Duodenal mucosa (tissue), 2 donors: ENCODE results near the gene MYO1B.

Experiments used
- H3K27ac ChIP-seq: one replicate; pipeline ENCODE4 v1.7.0; 2013; ENCODE audit warnings: low read depth, low read length
- H3K27me3 ChIP-seq, 2 donors: one replicate each; pipeline ENCODE4 v1.7.0; 2013; ENCODE audit warnings: low read length in 2 of 2, control low read depth in 1 of 2; ENCODE audit not compliant: insufficient read depth in 2 of 2, control insufficient read depth in 1 of 2
- H3K36me3 ChIP-seq, 2 donors: one replicate each; pipeline ENCODE4 v1.7.0; 2013; ENCODE audit warnings: low read length in 2 of 2, control low read depth in 1 of 2; ENCODE audit not compliant: insufficient read depth in 2 of 2, control insufficient read depth in 1 of 2
- H3K4me1 ChIP-seq, 2 donors: one replicate each; pipeline ENCODE4 v1.7.0; 2013; ENCODE audit warnings: low read length in 2 of 2, control low read depth in 1 of 2; ENCODE audit not compliant: insufficient read depth in 2 of 2, control insufficient read depth in 1 of 2
- H3K4me3 ChIP-seq, 2 donors: one replicate each; pipeline ENCODE4 v1.7.0; 2013; ENCODE audit warnings: low read length in 2 of 2, low read depth in 1 of 2
- H3K9ac ChIP-seq, 2 donors: one replicate each; pipeline ENCODE4 v1.7.0; 2013; ENCODE audit warnings: low read length in 2 of 2, low read depth in 1 of 2
- H3K9me3 ChIP-seq, 2 donors: one replicate each; pipeline ENCODE4 v1.7.0; 2013; ENCODE audit warnings: low read length in 2 of 2, control low read depth in 1 of 2; ENCODE audit not compliant: control insufficient read depth in 1 of 2

The MYO1B gene

GRCh38 chr2:191255271-191255670, 10.1 kb downstream of the MYO1B start:
- no peak overlapping the region for H3K27ac ChIP-seq

DNA sequence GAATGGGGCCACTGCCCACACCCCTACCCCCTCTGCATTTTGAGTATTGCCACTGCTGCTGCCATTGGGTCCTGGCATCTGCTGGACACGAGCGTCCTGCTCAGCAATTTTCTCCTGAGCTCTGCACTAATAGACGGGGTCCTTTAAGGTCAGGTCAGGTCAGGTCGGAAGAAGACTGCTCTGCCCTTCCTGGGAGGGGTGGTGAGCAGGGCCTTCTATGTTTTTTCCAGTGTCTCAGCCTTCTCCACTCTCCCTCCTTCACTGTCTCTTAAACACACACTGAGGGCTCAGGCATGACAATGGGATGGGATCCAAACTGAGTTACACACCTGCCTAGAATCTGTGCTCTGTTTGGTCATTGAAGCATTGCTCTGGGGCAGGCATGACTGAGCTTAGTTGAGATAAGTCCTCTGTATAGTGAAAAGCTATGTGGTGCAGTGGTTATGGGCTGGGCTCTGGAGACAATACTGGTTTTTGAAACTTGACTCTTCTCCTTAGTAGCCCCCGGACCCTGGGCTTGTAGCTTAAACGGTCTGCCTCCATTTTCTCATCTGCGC, 10.6 kb downstream of the MYO1B start:
- Histone ChIP-seq H3K9ac (no peak overlapping the region), H3K9me3 (no peaks in the 10 kb centered on the region), H3K36me3 (no peaks in the 10 kb centered on the region), H3K27me3 (no peaks in the 10 kb centered on the region), H3K27ac (no peak overlapping the region), H3K4me3 (no peak overlapping the region), H3K4me1 (no peaks in the 10 kb centered on the region)

More at GRCh38 chr2:191255271-191255670, 10.1 kb downstream of the MYO1B start:
- Histone ChIP-seq H3K36me3 (no peaks in the 10 kb centered on the region), H3K4me1 (no peaks in the 10 kb centered on the region), H3K4me3 (no peak overlapping the region), H3K27me3 (no peaks in the 10 kb centered on the region), H3K9ac (no peak overlapping the region), H3K9me3 (no peaks in the 10 kb centered on the region)

DNA sequence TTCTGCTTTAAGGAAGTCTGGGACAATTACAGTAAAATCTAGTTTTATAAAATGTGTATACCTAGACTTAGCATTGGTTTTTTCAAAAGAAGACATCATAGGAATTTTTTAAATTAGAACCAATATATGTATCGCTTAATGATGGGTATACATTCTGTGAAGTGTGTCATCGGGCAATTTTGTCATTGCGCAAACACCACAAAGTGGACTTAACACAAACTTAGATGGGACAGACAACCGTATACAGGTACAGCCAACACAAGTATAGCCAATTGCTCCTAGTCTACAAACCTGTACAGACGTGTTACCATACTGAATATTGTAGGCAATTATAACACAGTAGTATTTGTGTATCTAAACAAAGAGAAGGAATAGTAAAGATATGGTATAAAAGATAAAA, 12.7 kb downstream of the MYO1B start:
- H3K27me3 ChIP-seq, result no peaks in the 10 kb centered on the region
- H3K9ac ChIP-seq, result no peak overlapping the region
- no peaks in the 10 kb centered on the region for H3K9me3 ChIP-seq
- H3K4me3 ChIP-seq, result no peak overlapping the region
- H3K36me3 ChIP-seq, result no peaks in the 10 kb centered on the region
- no peaks in the 10 kb centered on the region for H3K4me1 ChIP-seq
- no peak overlapping the region for H3K27ac ChIP-seq

- Histone ChIP-seq H3K27me3 (no peaks in the 10 kb centered on the region), H3K27ac (no peak overlapping the region), H3K4me3 (no peak overlapping the region), H3K9ac (no peak overlapping the region), H3K36me3 (no peaks in the 10 kb centered on the region), H3K4me1 (no peaks in the 10 kb centered on the region), H3K9me3 (no peaks in the 10 kb centered on the region)
These were observed 13.8 kb downstream of the MYO1B start for GRCh38 chr2:191258996-191259395.

DNA sequence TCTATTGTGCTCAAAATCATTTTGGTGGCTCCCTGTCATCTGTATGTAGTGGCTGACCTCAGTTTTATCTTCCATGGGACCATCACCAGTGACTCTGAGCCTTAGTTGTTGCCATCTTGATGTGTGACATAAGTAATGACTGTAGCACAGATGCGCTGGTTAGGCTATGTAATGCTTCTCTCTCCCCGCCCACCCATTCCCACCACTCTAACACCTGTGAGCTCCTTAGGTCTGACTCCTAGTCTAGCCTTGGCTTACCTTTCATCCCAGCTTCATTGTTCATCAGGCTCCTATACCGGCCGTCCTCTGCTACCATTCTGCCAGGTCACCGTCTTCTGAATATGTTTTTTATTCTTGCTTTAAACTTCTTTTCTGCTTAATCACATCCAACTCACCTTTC, 17.2 kb downstream of the MYO1B start:
- Histone ChIP-seq H3K9ac (no peak overlapping the region), H3K27ac (no peak overlapping the region), H3K9me3 (no peaks in the 10 kb centered on the region), H3K36me3 (no peaks in the 10 kb centered on the region), H3K4me1 (peaks cover 0 to 3% of the 10 kb centered on the region in 2 donors), H3K27me3 (no peaks in the 10 kb centered on the region), H3K4me3 (no peak overlapping the region)

GRCh38 chr2:191263050-191263449, 17.8 kb downstream of the MYO1B start:
- Histone ChIP-seq H3K27me3 (no peaks in the 10 kb centered on the region), H3K36me3 (no peaks in the 10 kb centered on the region), H3K27ac (no peak overlapping the region), H3K4me3 (no peak overlapping the region), H3K9ac (no peak overlapping the region), H3K9me3 (no peaks in the 10 kb centered on the region), H3K4me1 (peaks cover 0 to 3% of the 10 kb centered on the region in 2 donors)

DNA sequence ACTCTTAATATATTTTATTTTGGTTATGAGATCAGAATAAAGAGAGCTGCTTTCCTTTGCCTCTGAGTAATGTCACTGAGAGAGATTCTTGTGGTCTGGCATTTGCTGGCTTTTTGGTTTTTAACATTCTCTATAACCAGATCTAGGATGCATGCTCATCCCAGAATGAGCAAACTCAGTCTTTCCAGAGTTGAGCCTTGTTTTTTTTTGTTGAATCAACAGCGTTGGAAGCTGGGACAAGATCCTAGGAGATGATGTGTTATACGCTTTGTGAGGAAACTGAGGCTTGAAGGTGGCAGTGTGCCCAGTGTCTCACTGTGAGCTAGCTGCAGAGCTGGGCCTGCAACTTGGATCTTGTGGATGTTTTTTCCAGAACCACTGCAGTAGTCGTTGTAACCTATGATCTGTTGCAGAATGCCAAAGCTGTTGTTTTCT, 19.5 kb downstream of the MYO1B start:
- Histone ChIP-seq H3K4me1 (peaks cover 0 to 3% of the 10 kb centered on the region in 2 donors), H3K9ac (no peak overlapping the region), H3K9me3 (no peaks in the 10 kb centered on the region), H3K4me3 (no peak overlapping the region), H3K36me3 (no peaks in the 10 kb centered on the region), H3K27me3 (no peaks in the 10 kb centered on the region), H3K27ac (no peak overlapping the region)

DNA sequence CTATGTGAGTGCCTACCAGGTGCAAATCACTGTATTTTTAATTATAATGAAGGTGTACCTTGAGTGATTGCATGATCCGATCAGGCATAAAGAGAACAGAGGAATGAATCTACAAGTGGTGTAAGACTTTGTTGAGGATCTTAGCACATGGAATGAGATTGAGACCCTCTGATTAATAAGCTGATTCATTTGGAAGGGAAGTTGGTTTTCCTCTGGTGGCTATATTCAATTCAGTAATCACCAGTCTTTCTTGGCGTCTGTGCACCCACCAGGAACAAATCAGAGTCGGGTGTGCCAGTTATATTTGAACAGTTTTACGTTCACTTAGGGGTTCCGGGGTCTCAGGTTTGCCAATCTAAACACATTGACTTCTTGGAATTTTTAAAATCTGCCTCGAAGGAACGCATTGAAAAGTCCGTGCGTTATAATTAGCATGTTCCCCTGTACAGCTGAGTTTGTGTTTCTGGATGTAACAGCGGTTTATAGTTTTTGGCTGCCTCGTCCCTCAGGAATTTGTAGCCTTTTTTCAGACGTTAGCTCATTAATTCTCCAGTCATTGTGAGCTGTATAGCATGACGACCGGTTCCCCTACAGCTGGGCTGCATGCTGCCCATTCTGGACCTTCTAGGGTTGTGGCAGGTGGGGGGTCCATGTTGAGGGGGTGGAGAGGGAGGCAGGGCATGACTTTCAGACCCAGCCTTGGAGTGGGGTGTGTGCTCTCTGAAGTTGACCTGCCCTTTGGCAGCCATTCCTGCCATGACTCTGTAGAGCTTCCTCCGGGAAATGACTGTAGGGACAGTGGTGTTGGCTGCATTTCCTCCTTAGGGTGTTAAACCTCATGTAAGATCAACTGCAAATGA, 20.3 kb downstream of the MYO1B start:
- H3K9ac ChIP-seq, result no peak overlapping the region
- H3K4me3 ChIP-seq, result no peak overlapping the region

DNA sequence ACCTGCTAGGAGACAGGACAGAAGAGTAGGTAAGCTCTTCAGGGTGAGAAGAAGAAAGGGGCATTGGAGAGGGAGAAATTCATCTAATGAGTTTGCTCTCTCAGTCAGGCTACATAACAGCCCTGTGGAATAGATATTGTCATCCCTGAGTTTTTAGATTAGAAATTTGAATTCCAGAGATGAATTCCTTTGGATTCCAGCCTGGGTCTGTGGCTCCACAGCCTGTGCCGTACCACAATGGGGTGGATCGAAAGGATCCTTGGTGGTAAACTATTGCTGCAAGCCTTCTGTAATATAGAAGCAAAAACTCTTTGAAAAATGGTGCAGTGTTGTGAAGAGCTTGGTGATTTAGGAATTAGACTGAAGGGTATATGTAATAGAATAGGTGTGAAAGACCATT, 21.0 kb downstream of the MYO1B start:
- no peaks in the 10 kb centered on the region for H3K27me3 ChIP-seq

More for the DNA sequence above, 20.3 kb downstream of the MYO1B start:
- Histone ChIP-seq H3K27me3 (no peaks in the 10 kb centered on the region), H3K4me1 (peaks cover 0 to 3% of the 10 kb centered on the region in 2 donors), H3K36me3 (no peaks in the 10 kb centered on the region), H3K27ac (no peak overlapping the region), H3K9me3 (no peaks in the 10 kb centered on the region)

DNA sequence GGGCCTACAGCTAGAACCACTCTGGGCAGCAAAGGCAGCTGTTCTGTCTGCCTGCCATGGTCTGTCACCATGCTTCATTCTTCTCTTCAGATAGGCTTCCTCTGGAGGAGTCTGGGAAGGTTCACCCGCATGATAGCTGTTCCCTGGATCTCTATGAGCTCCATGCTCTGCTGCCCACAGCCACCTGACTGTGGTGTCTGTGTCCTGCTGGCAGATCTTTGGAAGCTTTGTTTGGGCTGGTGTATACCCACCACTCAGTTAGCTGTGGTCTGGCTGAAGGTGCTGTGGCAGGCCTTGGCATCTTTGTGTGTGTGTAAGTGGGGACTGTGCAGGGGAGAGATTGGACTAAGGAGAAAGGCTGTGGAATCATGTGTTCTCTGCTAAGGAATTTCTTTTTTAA, 23.4 kb downstream of the MYO1B start:
- Histone ChIP-seq H3K4me1 (peaks cover 2 to 3% of the 10 kb centered on the region in 2 donors), H3K9me3 (no peaks in the 10 kb centered on the region), H3K27ac (no peak overlapping the region), H3K27me3 (no peaks in the 10 kb centered on the region), H3K36me3 (no peaks in the 10 kb centered on the region), H3K4me3 (no peak overlapping the region), H3K9ac (no peak overlapping the region)

More for the DNA sequence above, 21.0 kb downstream of the MYO1B start:
- Histone ChIP-seq H3K9me3 (no peaks in the 10 kb centered on the region), H3K4me1 (peaks cover 0 to 3% of the 10 kb centered on the region in 2 donors), H3K36me3 (no peaks in the 10 kb centered on the region), H3K4me3 (no peak overlapping the region), H3K27ac (no peak overlapping the region), H3K9ac (no peak overlapping the region)
